OCI-LY7 (cell line): ENCODE measurements around the gene TM4SF5.

Experiments used
- EZH2phosphoT487 ChIP-seq: fragments of 200-600 bp; sonication (generic); IDR thresholded peaks from 2 replicates; pipeline ENCODE4 v1.6.1; 2018; ENCODE audit warnings: low read depth, borderline replicate concordance, mild to moderate bottlenecking, mixed run types, antibody characterized with exemption, low read length, moderate library complexity, mixed read lengths
- TF ChIP-seq, protein P1 (sequence below): fragments of 200-600 bp; sonication (generic); conservative IDR thresholded peaks from 2 replicates; pipeline ENCODE4 v1.5.1; 2014; ENCODE audit warnings: mild to moderate bottlenecking, antibody characterized with exemption, low read length, moderate library complexity, mixed read lengths

DNA sequence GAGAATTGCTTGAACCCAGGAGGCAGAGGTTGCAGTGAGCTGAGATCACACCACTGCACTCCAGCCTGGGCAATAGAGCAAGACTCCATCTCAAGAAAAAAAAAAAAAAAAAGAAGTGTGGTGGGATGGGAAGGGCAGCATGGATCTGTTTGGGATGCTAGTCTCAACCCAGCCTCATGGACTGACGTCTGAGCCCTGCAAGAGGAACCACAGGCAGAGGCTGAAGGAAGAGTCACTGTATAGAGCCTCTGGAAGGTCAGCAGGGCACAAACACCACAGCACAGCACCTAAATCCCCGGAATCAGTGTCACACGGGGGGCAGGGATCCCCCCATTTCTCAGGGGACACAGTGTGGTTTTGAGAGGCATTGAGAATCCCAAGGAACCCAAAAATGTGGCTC lies 21.1 kb upstream of the TM4SF5 start:
- TF ChIP-seq, protein P1, sequence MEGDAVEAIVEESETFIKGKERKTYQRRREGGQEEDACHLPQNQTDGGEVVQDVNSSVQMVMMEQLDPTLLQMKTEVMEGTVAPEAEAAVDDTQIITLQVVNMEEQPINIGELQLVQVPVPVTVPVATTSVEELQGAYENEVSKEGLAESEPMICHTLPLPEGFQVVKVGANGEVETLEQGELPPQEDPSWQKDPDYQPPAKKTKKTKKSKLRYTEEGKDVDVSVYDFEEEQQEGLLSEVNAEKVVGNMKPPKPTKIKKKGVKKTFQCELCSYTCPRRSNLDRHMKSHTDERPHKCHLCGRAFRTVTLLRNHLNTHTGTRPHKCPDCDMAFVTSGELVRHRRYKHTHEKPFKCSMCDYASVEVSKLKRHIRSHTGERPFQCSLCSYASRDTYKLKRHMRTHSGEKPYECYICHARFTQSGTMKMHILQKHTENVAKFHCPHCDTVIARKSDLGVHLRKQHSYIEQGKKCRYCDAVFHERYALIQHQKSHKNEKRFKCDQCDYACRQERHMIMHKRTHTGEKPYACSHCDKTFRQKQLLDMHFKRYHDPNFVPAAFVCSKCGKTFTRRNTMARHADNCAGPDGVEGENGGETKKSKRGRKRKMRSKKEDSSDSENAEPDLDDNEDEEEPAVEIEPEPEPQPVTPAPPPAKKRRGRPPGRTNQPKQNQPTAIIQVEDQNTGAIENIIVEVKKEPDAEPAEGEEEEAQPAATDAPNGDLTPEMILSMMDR: no peak
- no peak for TF ChIP-seq EZH2phosphoT487
